K562 (cell line): Measurements from ENCODE around the gene UBE2O. TPM values are rescaled to one million over a fixed set of nuclear protein-coding genes. Genes with fewer than 3 reads are reported as not detected.

ENCODE experiments used
- AFF1 ChIP-seq, 2 experiments: fragments of 450-650 bp; IDR thresholded peaks; 2 replicates each; pipeline ENCODE4 v1.6.1; 2018; ENCODE audit warnings: mild to moderate bottlenecking in 2 of 2, low read depth in 1 of 2; ENCODE audit not compliant: partially characterized antibody in 2 of 2
- ARID3B ChIP-seq: fragments of 250-450 bp; sonication (Bioruptor Pico); IDR thresholded peaks from 2 replicates; pipeline ENCODE4 v1.4.0; 2020; ENCODE audit warnings: borderline replicate concordance
- CLOCK ChIP-seq: fragments of 250-450 bp; sonication (Bioruptor Pico); IDR thresholded peaks from 2 replicates; pipeline ENCODE4 v1.4.0; 2020; ENCODE audit warnings: mild to moderate bottlenecking, moderate library complexity, borderline replicate concordance
- CTCFL ChIP-seq: IDR thresholded peaks from 2 replicates; pipeline ENCODE4 v1.6.1; 2011; ENCODE audit warnings: borderline replicate concordance, low read depth, mild to moderate bottlenecking, moderate library complexity, low read length; ENCODE audit not compliant: insufficient read depth, poor library complexity, severe bottlenecking
- ETS2 ChIP-seq: IDR thresholded peaks from 2 replicates; pipeline ENCODE4 v1.6.1; 2016; ENCODE audit warnings: borderline replicate concordance, missing genetic modification characterization, mild to moderate bottlenecking, moderate library complexity, missing compliant biosample characterization; ENCODE audit not compliant: poor library complexity, severe bottlenecking
- HEY1 ChIP-seq: fragments of 250-450 bp; sonication (Bioruptor Pico); IDR thresholded peaks from 2 replicates; pipeline ENCODE4 v1.5.0; 2020; ENCODE audit warnings: mild to moderate bottlenecking, moderate library complexity, borderline replicate concordance
- KLF13 ChIP-seq: fragments of 450-650 bp; IDR thresholded peaks from 2 replicates; pipeline ENCODE4 v1.6.1; 2016; ENCODE audit warnings: missing genetic modification characterization, low read depth, mild to moderate bottlenecking, missing compliant biosample characterization, moderate library complexity, borderline replicate concordance
- MTF1 ChIP-seq: fragments of 250-450 bp; sonication (Bioruptor Pico); IDR thresholded peaks from 2 replicates; pipeline ENCODE4 v1.9.0; 2021; ENCODE audit warnings: moderate library complexity, mild to moderate bottlenecking, inconsistent platforms, borderline replicate concordance
- RBBP5 ChIP-seq: fragments of 200-600 bp; sonication (generic); IDR thresholded peaks from 2 replicates; pipeline ENCODE4 v1.6.1; 2012; ENCODE audit warnings: borderline replicate concordance, mild to moderate bottlenecking, low read length, control low read depth, inconsistent platforms; ENCODE audit not compliant: insufficient read depth, poor library complexity, severe bottlenecking
- SP2 ChIP-seq: IDR thresholded peaks from 2 replicates; pipeline ENCODE4 v1.6.1; 2011; ENCODE audit warnings: mild to moderate bottlenecking, low read depth, low read length, moderate library complexity; ENCODE audit not compliant: poor library complexity, severe bottlenecking; ENCODE audit errors: extremely low read depth
- TARDBP ChIP-seq: fragments of 450-650 bp; IDR thresholded peaks from 2 replicates; pipeline ENCODE4 v1.6.1; 2016
- ZNF217 ChIP-seq: sonication (generic); formaldehyde crosslinking; IDR thresholded peaks from 2 replicates; pipeline ENCODE4 v1.8.0; 2022; ENCODE audit warnings: mild to moderate bottlenecking, missing genetic modification reagents
- polyA plus RNA-seq, 8 experiments: library from polyadenylated mRNA; depleted of rRNA in 4 of 8; stranded (reverse) in 5 of 8; unstranded in 3 of 8; fragments of >200 nt; fragmentation: Nextera tagmentation in 2 of 8; fragmentation: Illumina TruSeq in 1 of 8; extraction: Ambion mirVana in 2 of 8; extraction: Trizol in 1 of 8; gene quantifications; 2 replicates each; pipeline versions ENCODE4 v1.2.1 to v1.2.3, GENCODE V29; 2011 to 2014; ENCODE audit warnings: inconsistent platforms in 1 of 8, missing spikeins in 1 of 8
- total RNA-seq, 7 experiments: library from RNA; depleted of rRNA in 6 of 7; stranded (reverse); fragments of >200 nt in 6 of 7; fragmentation: Illumina TruSeq in 2 of 7; extraction: Trizol in 2 of 7; gene quantifications; 2 replicates each; pipeline versions ENCODE4 v1.2.1 to v1.2.3, GENCODE V29; 2011 to 2021; ENCODE audit warnings: low replicate concordance in 1 of 7

The UBE2O gene
- total and polyA plus RNA-seq, 9 of the 15 experiments (the other 6 are each of a cell fraction or from before 2014, with no cell fraction given): 1.6 to 39.7 (median 13.3) TPM

GRCh38 chr17:76385892-76386786, 66.8 kb downstream of the UBE2O start (continued):
- no peak for TF ChIP-seq CLOCK (CRISPR knock-in tag)
- TF ChIP-seq SP2: no peak
- TF ChIP-seq ARID3B (CRISPR knock-in tag): no peak
- TF ChIP-seq AFF1 (IDR thresholded peaks at IDR 0.05; ENCODE audit: low read depth in 1 of 2, partially characterized antibody in 2 of 2): no peak
- TF ChIP-seq ZNF217 (CRISPR knock-in tag): peak; percentile 83; the same call in 1 of the 2 replicates
- peak; percentile 82 for TF ChIP-seq CTCFL
- TF ChIP-seq MTF1: no peak
- no peak for TF ChIP-seq HEY1 (CRISPR knock-in tag)
- no peak for TF ChIP-seq ETS2
- TF ChIP-seq RBBP5: no peak
- TF ChIP-seq TARDBP: no peak
- no peak for TF ChIP-seq KLF13 (tag)
